HL-60 (cell line): ENCODE data around the gene NR1I3.

Experiments
- CTCF ChIP-seq: IDR thresholded peaks from one replicate; pipeline ENCODE4 v1.5.1; 2011; ENCODE audit warnings: low read length, control low read depth, inconsistent platforms; ENCODE audit not compliant: insufficient read depth
- POLR2AphosphoS5 ChIP-seq: IDR thresholded peaks from 2 replicates; pipeline ENCODE4 v1.6.1; 2012; ENCODE audit warnings: low read depth

- TF ChIP-seq POLR2AphosphoS5 = peak; percentile 26; the same call in 1 of the 2 replicates
- no peak for TF ChIP-seq CTCF
Measured at GRCh38 chr1:161185732-161186311, 52.2 kb downstream of the NR1I3 start.
